Measurements from ENCODE around the gene HNRNPH1.
"Not testable (repeated sequence)": the region's sequence is repeated elsewhere in the genome, so short reads cannot be mapped to it uniquely, and the experiment has no call there.

The HNRNPH1 gene

GRCh38 chr5:179623003-179623905, at the start of gene HNRNPH1:
TSS of gene HNRNPH1 (minus strand) at chr5:179623671. CDS start at chr5:179623133, 538 bp downstream.
- peak; percentile 98 for DNase-seq (ENCODE audit: low read depth in 2 of 2)

GRCh38 chr5:179668391-179668790, 44.9 kb upstream of the HNRNPH1 start:
- DNase-seq (ENCODE audit: low read depth in 2 of 2): peak in 1 of 2 experiments; percentile 3

GRCh38 chr5:179661647-179662046, 38.2 kb upstream of the HNRNPH1 start:
- DNase-seq (ENCODE audit: low read depth in 2 of 2): not testable (repeated sequence)

- peak in 1 of 2 experiments; percentile 10 for DNase-seq (ENCODE audit: low read depth in 2 of 2)
These were observed 34.8 kb upstream of the HNRNPH1 start for GRCh38 chr5:179658179-179658856.

- not testable (repeated sequence) for DNase-seq (ENCODE audit: low read depth in 2 of 2)
These were observed 34.1 kb upstream of the HNRNPH1 start for GRCh38 chr5:179657302-179658178.

- DNase-seq (ENCODE audit: low read depth in 2 of 2): not testable (repeated sequence)
These were observed 29.7 kb upstream of the HNRNPH1 start for GRCh38 chr5:179653135-179653534.

GRCh38 chr5:179650245-179650644, 26.8 kb upstream of the HNRNPH1 start:
- not testable (repeated sequence) for DNase-seq (ENCODE audit: low read depth in 2 of 2)

GRCh38 chr5:179649166-179649703, 25.8 kb upstream of the HNRNPH1 start:
- DNase-seq (ENCODE audit: low read depth in 2 of 2): not testable (repeated sequence)

GRCh38 chr5:179648410-179648809, 24.9 kb upstream of the HNRNPH1 start:
- no peak for DNase-seq (ENCODE audit: low read depth in 2 of 2)

GRCh38 chr5:179644766-179645165, 21.3 kb upstream of the HNRNPH1 start:
- not testable (repeated sequence) for DNase-seq (ENCODE audit: low read depth in 2 of 2)

GRCh38 chr5:179643141-179643920, 19.9 kb upstream of the HNRNPH1 start:
- not testable (repeated sequence) for DNase-seq (ENCODE audit: low read depth in 2 of 2)

GRCh38 chr5:179642626-179643025, 19.2 kb upstream of the HNRNPH1 start:
- not testable (repeated sequence) for DNase-seq (ENCODE audit: low read depth in 2 of 2)

- not testable (repeated sequence) for DNase-seq (ENCODE audit: low read depth in 2 of 2)
These were observed 18.3 kb upstream of the HNRNPH1 start for GRCh38 chr5:179641745-179642144.

- not testable (repeated sequence) for DNase-seq (ENCODE audit: low read depth in 2 of 2)
These were observed 15.8 kb upstream of the HNRNPH1 start for GRCh38 chr5:179639296-179639695.

- DNase-seq (ENCODE audit: low read depth in 2 of 2): not testable (repeated sequence)
These were observed 11.1 kb upstream of the HNRNPH1 start for GRCh38 chr5:179634370-179635172.

- not testable (repeated sequence) for DNase-seq (ENCODE audit: low read depth in 2 of 2)
These were observed 10.3 kb upstream of the HNRNPH1 start for GRCh38 chr5:179633501-179634369.

- DNase-seq (ENCODE audit: low read depth in 2 of 2): no peak
These were observed 1.4 kb upstream of the HNRNPH1 start for GRCh38 chr5:179624841-179625271.

- DNase-seq (ENCODE audit: low read depth in 2 of 2): peak in 1 of 2 experiments; percentile 34
These were observed 653 bp upstream of the HNRNPH1 start for GRCh38 chr5:179623906-179624741.

Measured in fibroblast of skin of left quadriceps (primary cell).